ENCODE data around the gene RAB9B. TPM values are rescaled to one million over a fixed set of nuclear protein-coding genes. Genes with fewer than 3 reads are reported as not detected.

RAB9B gene
- total RNA-seq, 1 donor from 2014 or later, result 2.4 TPM

GRCh38 chrX:103846386-103846785, 14.3 kb upstream of the RAB9B start:
- H3K4me1 Mint-ChIP-seq (ENCODE audit: unreplicated experiment), result peaks cover 19% of the 10 kb centered on the region
- DNase-seq (ENCODE audit: extremely low spot score, unreplicated experiment), result no peak
- TF ChIP-seq CTCF (IDR thresholded peaks at IDR 0.05), result no peak
- H3K4me3 Mint-ChIP-seq (ENCODE audit: unreplicated experiment), result no peak overlapping the region
- no peaks in the 10 kb centered on the region for H3K36me3 Mint-ChIP-seq (ENCODE audit: unreplicated experiment)
- H3K27ac Mint-ChIP-seq (ENCODE audit: unreplicated experiment), result no peak overlapping the region
- no peaks in the 10 kb centered on the region for H3K27me3 Mint-ChIP-seq (ENCODE audit: unreplicated experiment)
- H3K9me3 Mint-ChIP-seq (ENCODE audit: unreplicated experiment), result no peaks in the 10 kb centered on the region

- Mint-ChIP-seq H3K9me3 (ENCODE audit: unreplicated experiment) (no peaks in the 10 kb centered on the region), H3K36me3 (ENCODE audit: unreplicated experiment) (no peaks in the 10 kb centered on the region), H3K4me3 (ENCODE audit: unreplicated experiment) (peak overlapping the region; percentile 33), H3K4me1 (ENCODE audit: unreplicated experiment) (peaks cover 19% of the 10 kb centered on the region), H3K27ac (ENCODE audit: unreplicated experiment) (peak overlapping the region; percentile 61), H3K27me3 (ENCODE audit: unreplicated experiment) (no peaks in the 10 kb centered on the region)
- peak; percentile 77 for TF ChIP-seq CTCF (IDR thresholded peaks at IDR 0.05)
- DNase-seq (ENCODE audit: extremely low spot score, unreplicated experiment), result peak; percentile 85
These were observed 13.2 kb upstream of the RAB9B start for GRCh38 chrX:103845165-103845653.

- no peak overlapping the region for H3K27ac Mint-ChIP-seq (ENCODE audit: unreplicated experiment)
- H3K36me3 Mint-ChIP-seq (ENCODE audit: unreplicated experiment), result no peaks in the 10 kb centered on the region
- H3K4me1 Mint-ChIP-seq (ENCODE audit: unreplicated experiment), result no peaks in the 10 kb centered on the region
- TF ChIP-seq CTCF (IDR thresholded peaks at IDR 0.05), result no peak
- H3K4me3 Mint-ChIP-seq (ENCODE audit: unreplicated experiment), result no peak overlapping the region
- H3K27me3 Mint-ChIP-seq (ENCODE audit: unreplicated experiment), result no peaks in the 10 kb centered on the region
- DNase-seq (ENCODE audit: extremely low spot score, unreplicated experiment), result no peak
- H3K9me3 Mint-ChIP-seq (ENCODE audit: unreplicated experiment), result no peaks in the 10 kb centered on the region
These were observed 7.3 kb upstream of the RAB9B start for GRCh38 chrX:103839404-103839803.

GRCh38 chrX:103831342-103831802, 685 bp downstream of the RAB9B start:
- Mint-ChIP-seq H3K4me3 (ENCODE audit: unreplicated experiment) (peak overlapping the region; percentile 75), H3K9me3 (ENCODE audit: unreplicated experiment) (no peaks in the 10 kb centered on the region), H3K36me3 (ENCODE audit: unreplicated experiment) (no peaks in the 10 kb centered on the region), H3K4me1 (ENCODE audit: unreplicated experiment) (no peaks in the 10 kb centered on the region), H3K27ac (ENCODE audit: unreplicated experiment) (no peak overlapping the region), H3K27me3 (ENCODE audit: unreplicated experiment) (no peaks in the 10 kb centered on the region)
- TF ChIP-seq CTCF (IDR thresholded peaks at IDR 0.05), result no peak
- no peak for DNase-seq (ENCODE audit: extremely low spot score, unreplicated experiment)

GRCh38 chrX:103830848-103831247, 1.2 kb downstream of the RAB9B start:
- no peak for TF ChIP-seq CTCF (IDR thresholded peaks at IDR 0.05)
- no peaks in the 10 kb centered on the region for H3K27me3 Mint-ChIP-seq (ENCODE audit: unreplicated experiment)
- H3K36me3 Mint-ChIP-seq (ENCODE audit: unreplicated experiment), result no peaks in the 10 kb centered on the region
- no peak overlapping the region for H3K27ac Mint-ChIP-seq (ENCODE audit: unreplicated experiment)
- H3K4me3 Mint-ChIP-seq (ENCODE audit: unreplicated experiment), result no peak overlapping the region
- H3K9me3 Mint-ChIP-seq (ENCODE audit: unreplicated experiment), result no peaks in the 10 kb centered on the region
- DNase-seq (ENCODE audit: extremely low spot score, unreplicated experiment), result no peak
- no peaks in the 10 kb centered on the region for H3K4me1 Mint-ChIP-seq (ENCODE audit: unreplicated experiment)
